SH-SY5Y (cell line): ENCODE results near the gene IGFBP2.

ENCODE experiments used
- GATA2 ChIP-seq: IDR thresholded peaks from 2 replicates; pipeline ENCODE4 v1.6.1; 2011; ENCODE audit warnings: mild to moderate bottlenecking, low read depth, low read length
- GATA3 ChIP-seq: IDR thresholded peaks from 2 replicates; pipeline ENCODE4 v1.6.1; 2011; ENCODE audit warnings: low read depth, mild to moderate bottlenecking, low read length, moderate library complexity

- TF ChIP-seq GATA2 = no peak
- no peak for TF ChIP-seq GATA3
Measured at GRCh38 chr2:216671791-216672343, 38.6 kb downstream of the IGFBP2 start.
